ENCODE measurements around the gene RHOA. TPM values are rescaled to one million over a fixed set of nuclear protein-coding genes. Genes with fewer than 3 reads are reported as not detected.

Gene RHOA
- total and polyA plus RNA-seq, 2 of the 13 experiments (the other 11 are each of a cell fraction or from before 2014, with no cell fraction given) = 131 to 177 TPM

DNA sequence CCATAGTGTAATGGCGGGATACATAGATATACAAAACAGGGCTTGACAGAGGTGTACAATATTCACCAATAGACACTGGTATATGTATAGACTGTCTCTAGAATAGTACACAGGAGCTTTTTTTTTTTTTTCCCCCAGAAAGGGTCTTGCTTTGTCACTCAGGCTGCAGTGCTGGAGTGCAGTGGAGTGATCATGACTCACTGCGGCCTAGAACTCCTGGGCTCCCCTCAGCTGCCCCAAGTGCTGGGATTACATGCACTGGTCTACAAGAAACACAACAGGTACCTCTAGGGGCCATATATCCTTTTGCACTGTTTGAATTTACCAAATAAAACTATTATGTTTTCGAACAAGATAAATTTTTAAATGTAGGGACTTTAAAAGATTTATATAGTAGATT lies 12.3 kb downstream of the RHOA start:
- over 99% methylated on average over 3 of the region's 3 CpGs for WGBS (ENCODE audit: low lambda C conversion rate)
- no peak overlapping the region for H2AFZ ChIP-seq (ENCODE audit: low read length)
- TF ChIP-seq ATF1 (CRISPR knock-in tag; IDR thresholded peaks at IDR 0.05) (no peak), ZFP90 (CRISPR knock-in tag; IDR thresholded peaks at IDR 0.05; ENCODE audit: borderline replicate concordance) (no peak), ZEB1 (IDR thresholded peaks at IDR 0.05; ENCODE audit: insufficient replicate concordance, low read depth) (no peak), NR2F6 (IDR thresholded peaks at IDR 0.05) (no peak), NR2F6 (CRISPR knock-in tag; IDR thresholded peaks at IDR 0.05) (no peak), RXRB (CRISPR knock-in tag; IDR thresholded peaks at IDR 0.05; ENCODE audit: borderline replicate concordance) (no peak), KLF6 (CRISPR knock-in tag; IDR thresholded peaks at IDR 0.05) (no peak), ZNF513 (CRISPR knock-in tag; conservative IDR thresholded peaks at IDR 0.05) (no peak)
- TF ChIP-seq, protein P1, sequence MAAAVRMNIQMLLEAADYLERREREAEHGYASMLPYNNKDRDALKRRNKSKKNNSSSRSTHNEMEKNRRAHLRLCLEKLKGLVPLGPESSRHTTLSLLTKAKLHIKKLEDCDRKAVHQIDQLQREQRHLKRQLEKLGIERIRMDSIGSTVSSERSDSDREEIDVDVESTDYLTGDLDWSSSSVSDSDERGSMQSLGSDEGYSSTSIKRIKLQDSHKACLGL (CRISPR knock-in tag; IDR thresholded peaks at IDR 0.05) = no peak
- FAIRE-seq (no peak), ATAC-seq (peak; percentile 44; the same call in 2 of the 3 replicates), DNase-seq (ENCODE audit: low spot score) (no peak)
- peaks cover 54% of the 10 kb centered on the region for H4K20me1 ChIP-seq (ENCODE audit: insufficient read depth, low read length)
- intact Hi-C loops (cut with micrococcal nuclease; ENCODE audit: unreplicated experiment) = no loop called here
- H3K36me3 ChIP-seq (replicated peaks in 1 of 2; ENCODE audit: control insufficient read depth in 1 of 2, insufficient read depth in 2 of 2, low read length in 2 of 2) = peaks cover 3 to 34% of the 10 kb centered on the region in 2 experiments
- no peaks in the 10 kb centered on the region for H3K27me3 ChIP-seq (ENCODE audit: control insufficient read depth in 1 of 2, insufficient read depth in 2 of 2, low read length in 2 of 2)
- H3K9me3 ChIP-seq (ENCODE audit: low read length) = no peaks in the 10 kb centered on the region
- in situ Hi-C loops (cut with HindIII; ENCODE audit: extremely low pct_ligation_motif_present, low pct_unique_long_range_greater_than_20kb) = no loop called here
- no TSS peak for BruUV-seq (replicated peaks)
- no peak overlapping the region for H3K27ac ChIP-seq (ENCODE audit: extremely low read length, insufficient read depth, low read length)
- H3K4me3 ChIP-seq (replicated peaks in 1 of 3; ENCODE audit: insufficient read depth in 1 of 3, low read depth in 2 of 3, low read length in 3 of 3) = no peak overlapping the region
- no peak overlapping the region for H3K4me2 ChIP-seq (ENCODE audit: low read depth, low read length)
- peaks cover 89% of the 10 kb centered on the region for H3K79me2 ChIP-seq (ENCODE audit: insufficient read depth, low read length)
- POLR2A ChIA-PET = interaction anchor here (1.4 kb wide), 1 partner anchor 42 kb away, joined by 4 read pairs; the partner anchor contains the start of gene GPX1
- CTCF ChIA-PET (ENCODE audit: low intra/inter-chr PET ratio, low total read pairs) = no interaction called here
- peaks cover 27% of the 10 kb centered on the region for H3K4me1 ChIP-seq (ENCODE audit: insufficient read depth, low read length)
- no peak overlapping the region for H3K9ac ChIP-seq (ENCODE audit: insufficient read depth, low read depth, low read length)
